ENCODE data around the gene EP400. TPM values are rescaled to one million over a fixed set of nuclear protein-coding genes. Genes with fewer than 3 reads are reported as not detected.

The EP400 gene
- total and polyA plus RNA-seq, 2 donors (not counting 1 experiment from before 2014, with no cell fraction given), result 3.4 to 12.4 TPM

GRCh38 chr12:132000286-132000872 is 50.6 kb downstream of the EP400 start:
- Histone ChIP-seq H3K4me1 (ENCODE audit: control insufficient read depth, extremely low read depth, insufficient read depth, low read length) (no peaks in the 10 kb centered on the region), H3K4me3 (replicated peaks in 1 of 4; ENCODE audit: control extremely low read depth in 1 of 4, insufficient read depth in 1 of 4, low read depth in 3 of 4, low read length in 4 of 4) (no peak overlapping the region), H4K20me1 (ENCODE audit: control insufficient read depth, extremely low read depth, insufficient read depth, low read length) (no peaks in the 10 kb centered on the region), H3K27ac (ENCODE audit: insufficient read depth, low read length) (no peak overlapping the region), H3K4me2 (ENCODE audit: extremely low read depth, insufficient read depth, low read length) (no peak overlapping the region), H3K79me2 (ENCODE audit: control insufficient read depth, insufficient read depth, low read length) (no peaks in the 10 kb centered on the region), H3K36me3 (ENCODE audit: control insufficient read depth, insufficient read depth, low read length) (no peaks in the 10 kb centered on the region), H2AFZ (ENCODE audit: low read length) (no peak overlapping the region), H3K9ac (ENCODE audit: insufficient read depth, low read length) (no peak overlapping the region), H3K9me3 (ENCODE audit: control insufficient read depth, insufficient read depth, low read depth, low read length) (no peaks in the 10 kb centered on the region), H3K27me3 (ENCODE audit: control insufficient read depth, insufficient read depth, low read length) (no peaks in the 10 kb centered on the region)
- DNase-seq (ENCODE audit: low read depth in 2 of 2), result no peak
- no peak for TF ChIP-seq CTCF (conservative IDR thresholded peaks at IDR 0.05 in 1 of 2, IDR thresholded peaks at IDR 0.05 in 1 of 2; ENCODE audit: low read depth in 1 of 2, low read length in 2 of 2)
- TF ChIP-seq EZH2 (IDR thresholded peaks at IDR 0.05; ENCODE audit: low read length, missing control alignments), result no peak

- H3K4me1 ChIP-seq (ENCODE audit: control insufficient read depth, extremely low read depth, insufficient read depth, low read length), result no peaks in the 10 kb centered on the region
- no peaks in the 10 kb centered on the region for H3K36me3 ChIP-seq (ENCODE audit: control insufficient read depth, insufficient read depth, low read length)
- H3K79me2 ChIP-seq (ENCODE audit: control insufficient read depth, insufficient read depth, low read length), result no peaks in the 10 kb centered on the region
- H3K27me3 ChIP-seq (ENCODE audit: control insufficient read depth, insufficient read depth, low read length), result no peaks in the 10 kb centered on the region
- no peak overlapping the region for H3K4me3 ChIP-seq (replicated peaks in 1 of 4; ENCODE audit: control extremely low read depth in 1 of 4, insufficient read depth in 1 of 4, low read depth in 3 of 4, low read length in 4 of 4)
- H3K9ac ChIP-seq (ENCODE audit: insufficient read depth, low read length), result no peak overlapping the region
- no peak overlapping the region for H3K27ac ChIP-seq (ENCODE audit: insufficient read depth, low read length)
- DNase-seq (ENCODE audit: low read depth in 2 of 2), result peak; percentile 9 to 82
- TF ChIP-seq CTCF (conservative IDR thresholded peaks at IDR 0.05 in 1 of 2, IDR thresholded peaks at IDR 0.05 in 1 of 2; ENCODE audit: low read depth in 1 of 2, low read length in 2 of 2), result no peak
- no peaks in the 10 kb centered on the region for H4K20me1 ChIP-seq (ENCODE audit: control insufficient read depth, extremely low read depth, insufficient read depth, low read length)
- H3K9me3 ChIP-seq (ENCODE audit: control insufficient read depth, insufficient read depth, low read depth, low read length), result no peaks in the 10 kb centered on the region
- no peak overlapping the region for H2AFZ ChIP-seq (ENCODE audit: low read length)
- no peak overlapping the region for H3K4me2 ChIP-seq (ENCODE audit: extremely low read depth, insufficient read depth, low read length)
Observed at GRCh38 chr12:132003846-132004245, 54.1 kb downstream of the EP400 start.

- no peak overlapping the region for H3K4me2 ChIP-seq (ENCODE audit: extremely low read depth, insufficient read depth, low read length)
- H3K4me1 ChIP-seq (ENCODE audit: control insufficient read depth, extremely low read depth, insufficient read depth, low read length), result no peaks in the 10 kb centered on the region
- no peaks in the 10 kb centered on the region for H3K9me3 ChIP-seq (ENCODE audit: control insufficient read depth, insufficient read depth, low read depth, low read length)
- TF ChIP-seq CTCF (conservative IDR thresholded peaks at IDR 0.05 in 1 of 2, IDR thresholded peaks at IDR 0.05 in 1 of 2; ENCODE audit: low read depth in 1 of 2, low read length in 2 of 2) (no peak), EZH2 (IDR thresholded peaks at IDR 0.05; ENCODE audit: low read length, missing control alignments) (no peak)
- H3K9ac ChIP-seq (ENCODE audit: insufficient read depth, low read length), result no peak overlapping the region
- no peak overlapping the region for H3K27ac ChIP-seq (ENCODE audit: insufficient read depth, low read length)
- H2AFZ ChIP-seq (ENCODE audit: low read length), result no peak overlapping the region
- no peak for DNase-seq (ENCODE audit: low read depth in 2 of 2)
- H3K4me3 ChIP-seq (replicated peaks in 1 of 4; ENCODE audit: control extremely low read depth in 1 of 4, insufficient read depth in 1 of 4, low read depth in 3 of 4, low read length in 4 of 4), result no peak overlapping the region
- peaks cover 2% of the 10 kb centered on the region for H3K36me3 ChIP-seq (ENCODE audit: control insufficient read depth, insufficient read depth, low read length)
- no peaks in the 10 kb centered on the region for H3K79me2 ChIP-seq (ENCODE audit: control insufficient read depth, insufficient read depth, low read length)
- H3K27me3 ChIP-seq (ENCODE audit: control insufficient read depth, insufficient read depth, low read length), result no peaks in the 10 kb centered on the region
- no peaks in the 10 kb centered on the region for H4K20me1 ChIP-seq (ENCODE audit: control insufficient read depth, extremely low read depth, insufficient read depth, low read length)
Observed at GRCh38 chr12:132004946-132005345, 55.2 kb downstream of the EP400 start.
